Measurements from ENCODE around the gene C1orf50.

- TF ChIP-seq YY1 (IDR thresholded peaks at IDR 0.05; ENCODE audit: insufficient read depth, insufficient read length) (no peak), ZNF274 (IDR thresholded peaks at IDR 0.05; ENCODE audit: low read depth, low read length) (no peak)
These were observed 58.2 kb downstream of the C1orf50 start for GRCh38 chr1:42825036-42825851.
